ENCODE results near the gene S100A2. TPM values are rescaled to one million over a fixed set of nuclear protein-coding genes. Genes with fewer than 3 reads are reported as not detected.
"Not testable (repeated sequence)": the region's sequence is repeated elsewhere in the genome, so short reads cannot be mapped to it uniquely, and the experiment has no call there.

The S100A2 gene
- total and polyA plus RNA-seq, 2 donors (not counting 1 experiment from before 2014, with no cell fraction given): 0.19 TPM; not detected in 1

DNA sequence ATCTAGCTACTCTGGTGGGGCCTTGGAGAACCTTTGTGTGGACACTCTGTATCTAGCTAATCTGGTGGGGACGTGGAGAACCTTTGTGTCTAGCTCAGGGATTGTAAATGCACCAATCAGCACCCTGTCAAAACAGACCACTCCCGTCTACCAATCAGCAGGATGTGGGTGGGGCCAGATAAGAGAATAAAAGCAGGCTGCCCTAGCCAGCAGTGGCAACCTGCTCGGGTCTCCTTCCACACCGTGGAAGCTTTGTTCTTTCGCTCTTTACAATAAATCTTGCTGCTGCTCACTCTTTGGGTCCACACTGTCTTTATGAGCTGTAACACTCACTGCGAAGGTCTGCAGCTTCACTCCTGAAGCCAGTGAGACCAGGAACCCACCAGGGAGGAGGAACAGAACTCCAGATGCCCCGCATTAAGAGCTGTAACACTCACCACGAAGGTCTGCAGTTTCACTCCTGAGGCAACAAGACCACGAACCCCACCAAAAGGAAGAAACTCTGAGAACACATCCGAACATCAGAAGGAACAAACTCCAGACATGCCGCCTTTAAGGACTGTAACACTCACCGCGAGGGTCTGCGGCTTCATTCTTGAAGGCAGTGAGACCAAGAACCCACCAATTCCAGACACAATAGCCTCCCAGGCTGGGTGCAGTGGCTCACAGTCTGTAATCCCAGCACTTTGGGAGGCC is 43.1 kb downstream of the S100A2 start:
- intact Hi-C loops (cut with micrococcal nuclease); H3K4me2 ChIP-seq (replicated peaks; ENCODE audit: low read depth, low read length, poor library complexity, severe bottlenecking); H3K27ac Mint-ChIP-seq; H3K4me3 Mint-ChIP-seq; DNase-seq; H3K27me3 Mint-ChIP-seq; H3K9ac ChIP-seq (ENCODE audit: low read length); ATAC-seq (ENCODE audit: low read depth); H3K9me3 ChIP-seq (ENCODE audit: control extremely low read depth in 1 of 3, control insufficient read depth in 2 of 3, insufficient read depth in 1 of 3, low read length in 2 of 3); H3K79me2 ChIP-seq (ENCODE audit: control insufficient read depth, insufficient read depth, low read length); POLR2A ChIA-PET; H3K27ac ChIP-seq (ENCODE audit: low read length in 2 of 2); H3K36me3 ChIP-seq (replicated peaks in 1 of 2; ENCODE audit: control extremely low read depth in 1 of 2, control insufficient read depth in 1 of 2, extremely low read depth in 1 of 2, insufficient read depth in 2 of 2, low read length in 1 of 2); H4K20me1 ChIP-seq (ENCODE audit: control insufficient read depth, insufficient read depth, low read length, poor library complexity, severe bottlenecking); H3K27me3 ChIP-seq (replicated peaks in 1 of 4; ENCODE audit: control extremely low read depth in 1 of 4, control insufficient read depth in 3 of 4, insufficient read depth in 4 of 4, low read length in 3 of 4); H3K4me3 ChIP-seq (ENCODE audit: control extremely low read depth in 1 of 5, extremely low read depth in 1 of 5, insufficient read depth in 1 of 5, low read depth in 2 of 5, low read length in 4 of 5); H3K9me3 Mint-ChIP-seq (ENCODE audit: insufficient read depth); H2AFZ ChIP-seq (ENCODE audit: insufficient read depth, low read depth, low read length, poor library complexity, severe bottlenecking); H3K4me1 Mint-ChIP-seq; H3K4me1 ChIP-seq (ENCODE audit: control insufficient read depth in 2 of 2, insufficient read depth in 2 of 2, low read length in 2 of 2): not testable (repeated sequence)
- 59% methylated on average over 12 of the region's 14 CpGs for WGBS (ENCODE audit: insufficient coverage)
- CTCF ChIA-PET: interaction anchor here (0.8 to 1.5 kb wide), 3 partner anchors 10 to 12 kb away, joined by 3 to 4 read pairs (median 3); no protein-coding TSS in a partner anchor

DNA sequence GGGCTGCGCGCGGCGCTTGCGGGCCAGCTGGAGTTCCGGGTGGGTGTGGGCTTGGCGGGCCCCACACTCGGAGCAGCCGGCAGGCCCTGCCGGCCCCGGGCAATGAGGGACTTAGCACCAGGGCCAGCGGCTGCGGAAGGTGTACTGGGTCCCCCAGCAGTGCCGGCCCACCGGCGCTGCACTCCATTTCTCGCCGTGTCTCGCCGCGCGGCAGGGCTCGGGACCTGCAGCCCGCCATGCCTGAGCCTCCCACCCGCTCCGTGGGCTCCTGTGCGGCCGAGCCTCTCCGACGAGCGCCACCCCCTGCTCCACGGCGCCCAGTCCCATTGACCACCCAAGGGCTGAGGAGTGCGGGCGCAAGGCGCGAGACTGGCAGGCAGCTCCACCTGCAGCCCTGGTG is 43.8 kb downstream of the S100A2 start:
- intact Hi-C loops (cut with micrococcal nuclease); H3K79me2 ChIP-seq (ENCODE audit: control insufficient read depth, insufficient read depth, low read length); H3K27me3 ChIP-seq (replicated peaks in 1 of 4; ENCODE audit: control extremely low read depth in 1 of 4, control insufficient read depth in 3 of 4, insufficient read depth in 4 of 4, low read length in 3 of 4); H3K36me3 ChIP-seq (replicated peaks in 1 of 2; ENCODE audit: control extremely low read depth in 1 of 2, control insufficient read depth in 1 of 2, extremely low read depth in 1 of 2, insufficient read depth in 2 of 2, low read length in 1 of 2); H3K27ac Mint-ChIP-seq; H3K4me3 Mint-ChIP-seq; H3K4me1 ChIP-seq (ENCODE audit: control insufficient read depth in 2 of 2, insufficient read depth in 2 of 2, low read length in 2 of 2); H3K4me2 ChIP-seq (replicated peaks; ENCODE audit: low read depth, low read length, poor library complexity, severe bottlenecking); H3K9me3 ChIP-seq (ENCODE audit: control extremely low read depth in 1 of 3, control insufficient read depth in 2 of 3, insufficient read depth in 1 of 3, low read length in 2 of 3); H4K20me1 ChIP-seq (ENCODE audit: control insufficient read depth, insufficient read depth, low read length, poor library complexity, severe bottlenecking); H3K27ac ChIP-seq (ENCODE audit: low read length in 2 of 2); H3K27me3 Mint-ChIP-seq; H3K9me3 Mint-ChIP-seq (ENCODE audit: insufficient read depth); H3K4me1 Mint-ChIP-seq; H3K4me3 ChIP-seq (ENCODE audit: control extremely low read depth in 1 of 5, extremely low read depth in 1 of 5, insufficient read depth in 1 of 5, low read depth in 2 of 5, low read length in 4 of 5); DNase-seq; H2AFZ ChIP-seq (ENCODE audit: insufficient read depth, low read depth, low read length, poor library complexity, severe bottlenecking); H3K9ac ChIP-seq (ENCODE audit: low read length); ATAC-seq (ENCODE audit: low read depth); POLR2A ChIA-PET: not testable (repeated sequence)
- CTCF ChIA-PET: interaction anchor here (0.8 to 2.1 kb wide), 6 partner anchors 9 to 50 kb away, joined by 3 to 9 read pairs (median 4); no protein-coding TSS in a partner anchor
- 97% methylated on average over 31 of the region's 37 CpGs for WGBS (ENCODE audit: insufficient coverage)
